Activated CD8-positive, alpha-beta memory T cell treated with anti-CD3 and anti-CD28 coated beads for 4 hours (primary cell): Measurements from ENCODE around the gene NEK11.
A peak's percentile ranks its signal among the peaks of the same experiment; 100 is the strongest.

Experiments
- DNase-seq, 2 donors: peaks; one replicate each; pipeline ENCODE4 v3.0.0-alpha.2; 2020; ENCODE audit warnings: low read depth in 2 of 2

NEK11 gene

GRCh38 chr3:131140891-131141290 lies 114.2 kb downstream of the NEK11 start:
- DNase-seq = no peak

- DNase-seq = no peak
Measured at GRCh38 chr3:131141770-131142169, 115.1 kb downstream of the NEK11 start.

GRCh38 chr3:131142580-131142979 lies 115.9 kb downstream of the NEK11 start:
- no peak for DNase-seq

- no peak for DNase-seq
Measured at GRCh38 chr3:131143802-131144201, 117.1 kb downstream of the NEK11 start.

GRCh38 chr3:131147534-131147933 lies 120.9 kb downstream of the NEK11 start:
- DNase-seq = no peak

- no peak for DNase-seq
Measured at GRCh38 chr3:131158434-131158833, 131.8 kb downstream of the NEK11 start.

GRCh38 chr3:131162516-131162915 lies 135.8 kb downstream of the NEK11 start:
- no peak for DNase-seq

GRCh38 chr3:131167867-131168266 lies 141.2 kb downstream of the NEK11 start:
- no peak for DNase-seq

GRCh38 chr3:131169331-131169730 lies 142.7 kb downstream of the NEK11 start:
- DNase-seq = no peak

- no peak for DNase-seq
Measured at GRCh38 chr3:131172502-131173200, 146.0 kb downstream of the NEK11 start.

GRCh38 chr3:131174752-131175151 lies 148.1 kb downstream of the NEK11 start:
- DNase-seq = peak in 1 of 2 donors; percentile 3

GRCh38 chr3:131178710-131179375 lies 152.2 kb downstream of the NEK11 start:
- no peak for DNase-seq

GRCh38 chr3:131192701-131193100 lies 166.0 kb downstream of the NEK11 start:
- DNase-seq = no peak

GRCh38 chr3:131193641-131194238 lies 167.1 kb downstream of the NEK11 start:
- no peak for DNase-seq

GRCh38 chr3:131194816-131195215 lies 168.1 kb downstream of the NEK11 start:
- no peak for DNase-seq

- DNase-seq = no peak
Measured at GRCh38 chr3:131200636-131201199, 174.0 kb downstream of the NEK11 start.

- no peak for DNase-seq
Measured at GRCh38 chr3:131216330-131216729, 189.7 kb downstream of the NEK11 start.

GRCh38 chr3:131216801-131217200 lies 190.1 kb downstream of the NEK11 start:
- DNase-seq = no peak

GRCh38 chr3:131217296-131217741 lies 190.6 kb downstream of the NEK11 start:
- no peak for DNase-seq

GRCh38 chr3:131218196-131218595 lies 191.5 kb downstream of the NEK11 start:
- no peak for DNase-seq

- no peak for DNase-seq
Measured at GRCh38 chr3:131221731-131222130, 195.1 kb downstream of the NEK11 start.

- DNase-seq = no peak
Measured at GRCh38 chr3:131222599-131222998, 195.9 kb downstream of the NEK11 start.
